Upper lobe of left lung (tissue), 4 donors: ENCODE data around the gene ROCK2.

Source experiments
- EP300 ChIP-seq, 4 donors: sonication (generic); formaldehyde crosslinking; IDR thresholded peaks; one replicate each; pipeline ENCODE4 v1.5.1; 2017; ENCODE audit warnings: antibody characterized with exemption in 4 of 4, control low read depth in 2 of 4
- POLR2A ChIP-seq, 4 donors: fragments of 450-650 bp; IDR thresholded peaks; one replicate each; pipeline ENCODE4 v1.5.1; 2016 to 2017; ENCODE audit warnings: antibody characterized with exemption in 4 of 4, mild to moderate bottlenecking in 2 of 4
- POLR2AphosphoS5 ChIP-seq, 2 donors: sonication (generic); formaldehyde crosslinking; IDR thresholded peaks; one replicate each; pipeline ENCODE4 v1.5.1; 2017; ENCODE audit warnings: antibody characterized with exemption in 2 of 2
- TF ChIP-seq, protein P1 (sequence below), 6 experiments: fragments of 450-650 bp in 4 of 6; fragments of 200-600 bp in 2 of 6; sonication (generic) in 2 of 6; IDR thresholded peaks; one replicate each; pipeline ENCODE4 v1.5.1; 2016 to 2019; ENCODE audit warnings: antibody characterized with exemption in 6 of 6

GRCh38 chr2:11267931-11268330 lies 76.5 kb downstream of the ROCK2 start:
- TF ChIP-seq, protein P1, sequence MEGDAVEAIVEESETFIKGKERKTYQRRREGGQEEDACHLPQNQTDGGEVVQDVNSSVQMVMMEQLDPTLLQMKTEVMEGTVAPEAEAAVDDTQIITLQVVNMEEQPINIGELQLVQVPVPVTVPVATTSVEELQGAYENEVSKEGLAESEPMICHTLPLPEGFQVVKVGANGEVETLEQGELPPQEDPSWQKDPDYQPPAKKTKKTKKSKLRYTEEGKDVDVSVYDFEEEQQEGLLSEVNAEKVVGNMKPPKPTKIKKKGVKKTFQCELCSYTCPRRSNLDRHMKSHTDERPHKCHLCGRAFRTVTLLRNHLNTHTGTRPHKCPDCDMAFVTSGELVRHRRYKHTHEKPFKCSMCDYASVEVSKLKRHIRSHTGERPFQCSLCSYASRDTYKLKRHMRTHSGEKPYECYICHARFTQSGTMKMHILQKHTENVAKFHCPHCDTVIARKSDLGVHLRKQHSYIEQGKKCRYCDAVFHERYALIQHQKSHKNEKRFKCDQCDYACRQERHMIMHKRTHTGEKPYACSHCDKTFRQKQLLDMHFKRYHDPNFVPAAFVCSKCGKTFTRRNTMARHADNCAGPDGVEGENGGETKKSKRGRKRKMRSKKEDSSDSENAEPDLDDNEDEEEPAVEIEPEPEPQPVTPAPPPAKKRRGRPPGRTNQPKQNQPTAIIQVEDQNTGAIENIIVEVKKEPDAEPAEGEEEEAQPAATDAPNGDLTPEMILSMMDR (IDR thresholded peaks at IDR 0.05) = no peak
- TF ChIP-seq POLR2A (IDR thresholded peaks at IDR 0.05) (no peak), POLR2AphosphoS5 (IDR thresholded peaks at IDR 0.05) (no peak), EP300 (IDR thresholded peaks at IDR 0.05) (no peak)
